ENCODE results near the gene STAG1. TPM values are rescaled to one million over a fixed set of nuclear protein-coding genes. Genes with fewer than 3 reads are reported as not detected.
"Not testable (repeated sequence)": the region's sequence is repeated elsewhere in the genome, so short reads cannot be mapped to it uniquely, and the experiment has no call there.

STAG1 gene
- total and polyA plus RNA-seq, 2 experiments from 2014 or later = 9.0 to 21.9 TPM

- H3K4me2 ChIP-seq = no peak overlapping the region
- Mint-ChIP-seq H3K9me3 (no peaks in the 10 kb centered on the region), H3K27me3 (ENCODE audit: insufficient read depth, low read depth, poor library complexity) (peaks cover 1% of the 10 kb centered on the region), H3K36me3 (ENCODE audit: low read depth) (peaks cover 42% of the 10 kb centered on the region; the same call in 2 of the 3 replicates), H3K4me1 (no peaks in the 10 kb centered on the region), H3K27ac (no peak overlapping the region), H3K4me3 (no peak overlapping the region)
- H3K4me1 ChIP-seq (ENCODE audit: insufficient read depth) = no peaks in the 10 kb centered on the region
- no peak overlapping the region for H3K4me3 ChIP-seq
- no peaks in the 10 kb centered on the region for H3K9me2 ChIP-seq (ENCODE audit: insufficient read depth)
- H3K79me2 ChIP-seq (replicated peaks; ENCODE audit: insufficient read depth) = no peaks in the 10 kb centered on the region
- DNase-seq (ENCODE audit: low spot score) (no peak), ATAC-seq (no peak)
- TF ChIP-seq CREB1 (CRISPR knock-in tag; IDR thresholded peaks at IDR 0.05; ENCODE audit: low read depth) (no peak), EZH2 (IDR thresholded peaks at IDR 0.05; ENCODE audit: low read depth, unreplicated experiment) (no peak), JUNB (IDR thresholded peaks at IDR 0.05; ENCODE audit: unreplicated experiment) (no peak), EZH2phosphoT487 (IDR thresholded peaks at IDR 0.05; ENCODE audit: unreplicated experiment) (no peak), NANOG (IDR thresholded peaks at IDR 0.05; ENCODE audit: borderline replicate concordance) (no peak)
- H4K20me1 ChIP-seq (replicated peaks; ENCODE audit: insufficient read depth) = no peaks in the 10 kb centered on the region; the same call in 1 of the 2 replicates
- H3K27ac ChIP-seq (ENCODE audit: low read depth) = no peak overlapping the region
- no peaks in the 10 kb centered on the region for H3K36me3 ChIP-seq (ENCODE audit: insufficient read depth)
- no peaks in the 10 kb centered on the region for H3F3A ChIP-seq (replicated peaks; ENCODE audit: low read depth)
- H2AFZ ChIP-seq = no peak overlapping the region
- no peaks in the 10 kb centered on the region for H3K27me3 ChIP-seq (ENCODE audit: insufficient read depth)
Measured at GRCh38 chr3:136336329-136337100, 415.7 kb downstream of the STAG1 start.

GRCh38 chr3:136334726-136335125 lies 417.5 kb downstream of the STAG1 start:
- not testable (repeated sequence) for H3K27ac Mint-ChIP-seq; H3K27me3 Mint-ChIP-seq (ENCODE audit: insufficient read depth, low read depth, poor library complexity); H3K9me2 ChIP-seq (ENCODE audit: insufficient read depth)

GRCh38 chr3:136334209-136334608 lies 418.0 kb downstream of the STAG1 start:
- ATAC-seq (no peak), DNase-seq (ENCODE audit: low spot score) (no peak)
- H3K4me1 Mint-ChIP-seq = no peaks in the 10 kb centered on the region
- peaks cover 1% of the 10 kb centered on the region for H3K27me3 Mint-ChIP-seq (ENCODE audit: insufficient read depth, low read depth, poor library complexity)
- peaks cover 34% of the 10 kb centered on the region; the same call in 2 of the 3 replicates for H3K36me3 Mint-ChIP-seq (ENCODE audit: low read depth)
- H3K4me2 ChIP-seq = no peak overlapping the region
- no peak overlapping the region for H3K4me3 Mint-ChIP-seq
- H3K27ac Mint-ChIP-seq = no peak overlapping the region
- no peaks in the 10 kb centered on the region for H3K9me3 Mint-ChIP-seq
- no peaks in the 10 kb centered on the region for H3K79me2 ChIP-seq (replicated peaks; ENCODE audit: insufficient read depth)
- H4K20me1 ChIP-seq (replicated peaks; ENCODE audit: insufficient read depth) = no peaks in the 10 kb centered on the region; the same call in 1 of the 2 replicates
- no peak overlapping the region for H2AFZ ChIP-seq
- no peaks in the 10 kb centered on the region for H3F3A ChIP-seq (replicated peaks; ENCODE audit: low read depth)
- H3K36me3 ChIP-seq (ENCODE audit: insufficient read depth) = no peaks in the 10 kb centered on the region
- no peak overlapping the region for H3K4me3 ChIP-seq
- H3K27me3 ChIP-seq (ENCODE audit: insufficient read depth) = no peaks in the 10 kb centered on the region
- no peaks in the 10 kb centered on the region for H3K4me1 ChIP-seq (ENCODE audit: insufficient read depth)
- no peak overlapping the region for H3K27ac ChIP-seq (ENCODE audit: low read depth)
- no peaks in the 10 kb centered on the region for H3K9me2 ChIP-seq (ENCODE audit: insufficient read depth)
- TF ChIP-seq CTCF (conservative IDR thresholded peaks at IDR 0.05; ENCODE audit: low read depth in 2 of 2) (no peak), POLR2AphosphoS5 (IDR thresholded peaks at IDR 0.05; ENCODE audit: low read depth) (no peak), ZNF462 (CRISPR knock-in tag; IDR thresholded peaks at IDR 0.05) (no peak), ZNF331 (CRISPR knock-in tag; IDR thresholded peaks at IDR 0.05; ENCODE audit: low read depth) (no peak)

More at GRCh38 chr3:136334726-136335125, 417.5 kb downstream of the STAG1 start:
- H4K20me1 ChIP-seq (replicated peaks; ENCODE audit: insufficient read depth); H3K79me2 ChIP-seq (replicated peaks; ENCODE audit: insufficient read depth); H3F3A ChIP-seq (replicated peaks; ENCODE audit: low read depth); H2AFZ ChIP-seq; H3K4me2 ChIP-seq; H3K27ac ChIP-seq (ENCODE audit: low read depth); ATAC-seq; H3K4me1 ChIP-seq (ENCODE audit: insufficient read depth); DNase-seq (ENCODE audit: low spot score); H3K4me1 Mint-ChIP-seq; H3K9me3 Mint-ChIP-seq; H3K27me3 ChIP-seq (ENCODE audit: insufficient read depth); H3K4me3 ChIP-seq; H3K4me3 Mint-ChIP-seq; H3K36me3 ChIP-seq (ENCODE audit: insufficient read depth): not testable (repeated sequence)
- peaks cover 36% of the 10 kb centered on the region; the same call in 2 of the 3 replicates for H3K36me3 Mint-ChIP-seq (ENCODE audit: low read depth)
